ENCODE data around the gene ZMYND19.
"Not testable (repeated sequence)": the region's sequence is repeated elsewhere in the genome, so short reads cannot be mapped to it uniquely, and the experiment has no call there.

ZMYND19 gene

DNA sequence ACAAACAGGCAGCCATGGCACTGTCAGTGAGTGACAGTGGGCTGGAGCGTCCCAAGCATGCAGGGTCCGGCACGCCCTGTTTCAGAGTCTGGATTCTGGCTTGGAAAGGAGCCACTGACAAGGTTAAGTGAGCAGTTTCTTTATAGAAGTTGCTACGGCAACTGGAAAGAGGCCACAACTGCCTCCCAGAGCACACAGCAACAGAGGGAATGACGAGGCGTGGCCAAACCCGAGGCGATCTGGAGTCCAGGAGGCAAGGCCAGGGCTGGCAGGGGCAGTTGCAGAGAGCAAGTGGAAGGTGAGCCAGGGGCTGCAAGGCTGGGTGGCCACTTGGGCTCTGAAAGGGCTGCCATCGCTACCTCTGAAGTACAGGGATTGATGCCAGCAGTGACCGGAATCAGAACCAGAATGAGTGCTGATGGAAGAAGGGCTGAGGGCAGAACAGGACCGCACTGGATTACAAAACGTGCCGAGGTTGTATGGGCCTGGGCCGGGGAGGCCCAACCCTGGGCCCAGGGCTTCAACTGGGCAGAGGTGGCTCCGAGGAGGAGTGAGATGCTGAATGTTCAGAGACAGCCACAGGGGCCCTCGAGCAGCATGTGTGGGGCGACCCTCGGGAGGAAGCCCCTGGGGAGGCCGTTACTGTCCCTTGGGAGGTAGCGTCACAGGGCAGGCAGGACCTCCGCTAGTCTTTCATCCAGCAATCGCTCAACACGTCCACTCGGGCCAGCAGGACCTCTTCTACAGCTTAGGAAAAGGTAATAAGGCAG, 34.1 kb downstream of the ZMYND19 start:
- no peak for DNase-seq (ENCODE audit: low read depth)

DNA sequence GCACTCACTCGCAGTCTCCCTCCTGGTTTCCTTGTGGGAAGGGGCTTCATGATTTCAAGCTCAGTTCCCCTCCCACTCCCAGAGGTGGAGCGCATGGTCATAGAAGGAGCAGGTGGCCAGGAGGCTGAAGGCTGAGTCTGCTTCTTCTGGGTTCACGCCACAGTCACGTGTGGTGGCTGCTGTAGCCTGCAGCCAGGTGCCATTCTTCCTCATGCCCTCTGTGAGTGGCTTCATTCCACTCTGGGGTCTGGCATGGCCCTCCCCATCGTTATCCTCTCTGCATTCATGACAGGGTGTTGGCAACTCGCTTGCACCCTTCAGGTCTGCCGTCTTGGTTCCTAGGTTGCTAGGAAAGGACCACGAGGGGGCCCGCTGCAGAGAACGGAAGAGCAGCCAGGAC, 35.1 kb downstream of the ZMYND19 start:
- no peak for DNase-seq (ENCODE audit: low read depth)

DNA sequence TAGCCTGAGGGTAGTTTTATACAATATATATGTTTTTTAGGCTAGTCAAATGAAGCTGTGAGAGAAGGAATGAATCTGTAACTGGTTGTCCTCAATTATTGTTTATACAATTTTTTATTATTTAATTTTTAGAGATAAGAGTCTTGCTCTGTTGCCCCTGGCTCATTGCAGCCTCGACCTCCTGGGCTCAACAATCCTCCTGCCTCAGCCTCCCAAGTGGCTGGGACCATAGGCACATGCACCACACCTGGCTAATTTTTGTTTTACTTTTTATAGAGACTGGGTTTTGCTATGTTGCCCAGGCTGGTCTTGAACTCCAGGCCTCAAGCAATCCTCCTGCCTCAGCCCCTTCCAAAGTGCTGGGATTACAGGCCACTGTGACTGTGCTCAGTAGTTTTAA, 36.0 kb downstream of the ZMYND19 start:
- DNase-seq (ENCODE audit: low read depth): no peak

DNA sequence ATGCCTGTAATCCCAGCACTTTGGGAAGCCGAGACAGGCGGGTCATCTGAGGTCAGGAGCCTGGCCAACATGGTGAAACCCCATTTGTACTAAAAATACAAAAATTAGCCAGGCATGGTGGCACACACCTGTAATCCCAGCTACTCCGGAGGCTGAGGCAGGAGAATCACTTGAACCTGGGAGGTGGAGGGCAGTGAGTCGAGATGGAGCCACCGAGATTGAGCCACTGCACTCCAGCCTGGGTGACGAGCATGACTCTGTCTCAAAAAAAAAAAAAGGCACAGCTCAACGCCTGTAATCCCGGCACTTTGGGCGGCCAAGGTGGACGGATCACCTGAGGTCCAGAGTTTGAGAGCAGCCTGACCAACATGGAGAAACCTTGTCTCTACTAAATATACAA, 36.7 kb downstream of the ZMYND19 start:
- not testable (repeated sequence) for DNase-seq (ENCODE audit: low read depth)

DNA sequence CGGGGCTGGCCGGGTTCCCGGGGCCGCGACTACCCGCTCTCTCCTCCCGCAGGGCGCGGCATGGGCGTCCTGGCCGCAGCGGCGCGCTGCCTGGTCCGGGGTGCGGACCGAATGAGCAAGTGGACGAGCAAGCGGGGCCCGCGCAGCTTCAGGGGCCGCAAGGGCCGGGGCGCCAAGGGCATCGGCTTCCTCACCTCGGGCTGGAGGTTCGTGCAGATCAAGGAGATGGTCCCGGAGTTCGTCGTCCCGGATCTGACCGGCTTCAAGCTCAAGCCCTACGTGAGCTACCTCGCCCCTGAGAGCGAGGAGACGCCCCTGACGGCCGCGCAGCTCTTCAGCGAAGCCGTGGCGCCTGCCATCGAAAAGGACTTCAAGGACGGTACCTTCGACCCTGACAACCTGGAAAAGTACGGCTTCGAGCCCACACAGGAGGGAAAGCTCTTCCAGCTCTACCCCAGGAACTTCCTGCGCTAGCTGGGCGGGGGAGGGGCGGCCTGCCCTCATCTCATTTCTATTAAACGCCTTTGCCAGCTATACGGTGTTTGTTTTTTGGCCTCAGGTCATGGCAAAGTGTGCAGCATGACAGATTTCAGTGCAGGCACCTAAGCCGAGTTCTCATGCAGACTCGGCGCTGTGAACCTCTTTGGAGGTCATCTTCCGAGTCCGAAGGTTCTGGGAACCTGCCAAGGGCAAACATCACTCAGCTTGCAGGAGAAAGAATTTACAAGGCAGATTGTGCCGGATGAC, 38.1 kb downstream of the ZMYND19 start:
- DNase-seq (ENCODE audit: low read depth): no peak

DNA sequence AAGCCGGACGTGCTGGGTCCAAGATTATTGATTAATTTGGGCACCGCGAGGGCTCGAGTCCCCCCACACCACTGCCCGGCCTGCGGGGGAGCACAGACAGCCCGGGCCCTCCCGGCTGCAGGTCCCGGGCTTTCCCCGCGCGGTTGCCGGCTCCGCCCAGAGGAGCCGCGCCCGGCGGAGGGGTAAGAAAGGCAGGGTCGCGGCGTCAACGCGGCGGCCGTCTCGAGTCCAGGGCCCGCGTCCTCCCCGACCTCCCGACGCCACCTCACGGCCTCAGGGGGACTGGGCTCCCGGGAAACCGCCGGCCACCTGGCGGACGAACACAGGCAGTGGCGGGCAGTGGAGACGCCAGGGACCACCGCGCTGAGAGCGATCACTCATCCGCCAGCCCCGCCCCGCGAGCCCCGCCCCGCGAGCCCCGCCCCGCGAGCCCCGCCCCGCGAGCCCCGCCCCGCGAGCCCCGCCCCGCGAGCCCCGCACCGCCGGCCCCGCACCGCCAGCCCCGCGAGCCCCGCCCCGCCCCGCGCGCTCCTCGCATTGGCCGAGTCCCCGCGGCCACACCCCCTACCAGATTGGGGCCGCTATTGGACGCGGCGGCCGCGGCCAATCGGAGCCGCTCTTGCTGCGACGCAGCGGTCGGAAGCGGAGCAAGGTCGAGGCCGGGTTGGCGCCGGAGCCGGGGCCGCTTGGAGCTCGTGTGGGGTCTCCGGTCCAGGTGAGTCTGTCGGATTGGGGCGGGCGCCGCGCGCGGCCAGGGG, 38.9 kb downstream of the ZMYND19 start, which contains the start of gene MRPL41:
Gene MRPL41 (plus strand): TSS at position 616 of the 758 bp plus-strand sequence. CDS start 203 bp downstream, outside the sequence.
- peak; percentile 46 for DNase-seq (ENCODE audit: low read depth)

DNA sequence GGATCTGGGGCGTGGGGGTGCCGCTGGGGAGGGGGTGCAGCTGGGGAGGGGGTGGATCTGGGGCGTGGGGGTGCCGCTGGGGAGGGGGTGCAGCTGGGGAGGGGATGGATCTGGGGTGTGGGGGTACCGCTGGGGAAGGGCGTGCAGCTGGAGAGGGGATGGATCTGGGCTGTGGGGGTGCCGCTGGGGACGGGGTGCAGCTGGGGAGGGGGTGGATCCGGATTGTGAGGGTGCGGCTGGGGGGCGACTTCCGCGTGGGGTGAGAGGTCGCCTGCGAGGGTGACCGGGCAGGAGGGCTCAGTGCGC, 39.4 kb downstream of the ZMYND19 start:
- not testable (repeated sequence) for DNase-seq (ENCODE audit: low read depth)

DNA sequence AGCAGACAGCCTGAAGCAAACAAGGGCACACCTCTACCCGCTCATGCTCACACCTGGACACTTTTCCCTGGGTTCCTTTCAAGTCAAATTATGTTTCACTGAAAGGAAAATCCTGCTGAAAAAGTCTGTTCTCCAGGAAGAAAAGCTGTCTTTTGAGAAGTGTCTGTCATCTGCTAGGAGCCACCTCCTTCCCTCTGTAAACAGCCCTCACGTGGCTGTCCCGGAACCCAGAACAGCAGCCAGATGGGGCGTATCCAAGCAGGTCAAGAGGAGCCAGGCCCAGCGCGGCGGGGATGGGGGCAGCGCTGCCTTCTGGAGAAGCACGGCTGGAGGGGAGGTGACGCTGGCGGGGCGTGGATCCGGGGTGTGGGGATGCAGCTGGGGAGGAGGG, 40.1 kb downstream of the ZMYND19 start, which contains the start of gene PNPLA7:
Gene PNPLA7 (minus strand): TSS at position 172 of the 391 bp plus-strand sequence. CDS start 205 bp downstream, outside the sequence.
- DNase-seq (ENCODE audit: low read depth): peak; percentile 38

DNA sequence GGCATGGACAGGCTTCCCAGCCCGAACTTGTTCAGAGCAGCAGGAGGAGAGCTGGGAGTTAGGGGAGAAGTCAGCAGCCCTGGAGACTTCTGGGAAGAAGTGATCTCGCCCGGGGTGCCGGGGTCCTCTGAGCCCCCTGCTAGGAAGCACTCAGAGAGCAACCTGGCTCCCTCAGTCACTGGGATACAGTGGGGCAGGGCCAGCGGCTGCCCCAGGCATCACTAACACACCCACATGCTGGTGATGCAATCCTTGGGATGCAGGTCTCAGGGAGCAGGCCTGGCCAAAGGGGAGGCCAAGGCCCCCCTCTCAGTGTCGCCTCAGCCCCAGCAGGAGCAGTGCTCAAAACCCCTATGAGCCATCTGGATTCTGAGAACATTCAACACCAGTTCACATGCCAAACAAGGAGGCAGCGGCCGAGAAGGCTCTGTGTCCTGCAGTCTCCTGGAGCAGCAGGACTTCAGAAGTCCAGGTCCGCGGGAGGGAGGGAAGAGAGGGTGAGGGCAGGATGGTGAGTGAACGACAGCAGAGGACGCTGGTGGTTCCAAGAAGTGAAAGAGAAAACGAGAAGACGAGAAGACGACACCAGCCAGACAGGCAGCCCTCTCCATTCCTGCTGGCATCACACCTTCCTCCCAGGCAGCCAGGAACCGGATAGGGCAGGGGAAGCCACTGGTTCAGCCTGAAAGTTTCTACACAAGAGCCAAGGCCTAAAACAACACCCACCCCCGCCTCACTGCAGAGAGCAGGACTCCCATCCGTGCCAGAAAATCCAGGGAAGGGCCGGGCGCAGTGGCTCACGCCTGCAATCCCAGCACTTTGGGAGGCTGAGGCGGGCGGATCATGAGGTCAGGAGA, 42.4 kb downstream of the ZMYND19 start:
- no peak for DNase-seq (ENCODE audit: low read depth)

DNA sequence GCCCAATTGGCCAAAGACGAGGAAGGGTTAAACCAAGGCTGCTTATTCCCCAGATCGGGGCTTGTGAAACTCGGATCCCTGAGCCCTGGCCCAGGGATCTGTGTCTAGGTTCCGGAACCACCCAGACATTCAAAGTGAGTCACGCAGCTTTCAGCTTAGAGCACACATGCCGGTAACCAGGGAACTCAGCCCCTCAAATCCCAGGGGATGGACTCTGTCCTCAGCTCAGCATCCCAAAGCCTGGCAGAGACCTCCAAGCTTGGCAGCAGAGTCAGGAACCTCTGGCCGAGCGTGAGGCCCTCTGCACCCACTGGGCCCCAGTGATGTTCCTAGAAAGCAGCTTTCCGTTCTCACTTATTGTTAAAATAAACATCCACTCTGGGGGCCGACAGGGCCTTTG, 45.2 kb downstream of the ZMYND19 start:
- DNase-seq (ENCODE audit: low read depth): no peak

DNA sequence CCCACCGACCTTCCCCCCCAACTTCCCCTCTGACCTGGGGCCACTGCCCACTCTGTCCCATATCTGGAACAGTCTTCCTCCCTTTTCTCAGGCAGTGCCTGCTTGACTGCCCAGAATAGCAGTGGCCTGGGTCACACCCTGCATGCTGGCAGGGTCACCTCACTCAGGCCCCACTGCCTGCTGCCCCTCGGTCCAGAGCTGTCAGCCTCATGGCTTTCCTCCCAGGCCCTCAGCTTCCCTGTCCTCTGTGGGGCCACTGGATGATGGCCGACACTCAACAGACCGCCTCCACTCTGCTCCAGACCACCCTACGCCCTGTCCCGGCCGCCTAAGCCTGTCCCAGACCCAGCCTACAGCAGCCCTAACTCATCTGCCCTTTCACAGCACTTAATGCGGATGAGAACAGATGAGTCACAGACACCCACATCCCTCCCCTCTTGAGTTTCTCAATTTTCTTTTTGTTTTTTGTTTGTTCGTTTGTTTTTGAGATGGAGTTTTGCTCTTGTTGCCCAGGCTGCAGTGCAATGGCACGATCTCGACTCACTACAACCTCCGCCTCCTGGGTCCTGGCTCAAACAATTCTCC, 46.0 kb downstream of the ZMYND19 start:
- no peak for DNase-seq (ENCODE audit: low read depth)

DNA sequence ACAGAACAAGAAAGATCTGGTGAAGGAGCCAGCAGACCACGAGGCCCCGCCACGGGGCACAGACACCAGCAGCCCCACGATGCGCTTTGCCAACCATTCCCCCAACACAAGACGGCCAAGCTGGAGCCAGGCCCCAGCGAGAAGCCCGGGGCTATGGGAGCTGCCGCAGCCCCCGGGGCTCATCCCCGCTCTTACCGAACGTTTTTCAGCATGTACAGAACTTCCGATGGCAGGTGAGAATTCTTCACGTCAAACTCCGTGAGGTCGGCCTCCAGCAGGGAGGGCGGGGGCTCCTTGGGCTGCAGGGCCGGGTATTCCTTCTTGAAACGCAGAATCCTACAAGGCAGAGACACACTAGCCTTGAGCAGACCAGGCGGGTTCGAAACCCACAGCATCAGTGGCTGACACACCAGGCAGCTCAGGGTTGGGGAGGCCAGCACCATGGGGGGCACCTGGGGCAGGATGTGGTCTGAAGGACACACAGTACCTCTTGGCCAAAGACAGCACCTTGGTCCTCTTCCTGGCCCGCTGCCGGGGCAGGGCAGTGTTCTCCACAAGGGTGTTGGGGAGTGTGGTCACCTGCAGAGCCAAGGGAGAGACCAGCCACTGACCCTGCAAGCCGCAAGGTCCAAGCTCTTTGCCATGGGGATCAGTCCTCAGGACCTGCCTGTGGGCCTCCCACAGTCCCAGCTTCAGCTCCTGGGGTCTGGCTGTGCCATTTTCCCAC, 46.9 kb downstream of the ZMYND19 start:
- DNase-seq (ENCODE audit: low read depth): no peak

DNA sequence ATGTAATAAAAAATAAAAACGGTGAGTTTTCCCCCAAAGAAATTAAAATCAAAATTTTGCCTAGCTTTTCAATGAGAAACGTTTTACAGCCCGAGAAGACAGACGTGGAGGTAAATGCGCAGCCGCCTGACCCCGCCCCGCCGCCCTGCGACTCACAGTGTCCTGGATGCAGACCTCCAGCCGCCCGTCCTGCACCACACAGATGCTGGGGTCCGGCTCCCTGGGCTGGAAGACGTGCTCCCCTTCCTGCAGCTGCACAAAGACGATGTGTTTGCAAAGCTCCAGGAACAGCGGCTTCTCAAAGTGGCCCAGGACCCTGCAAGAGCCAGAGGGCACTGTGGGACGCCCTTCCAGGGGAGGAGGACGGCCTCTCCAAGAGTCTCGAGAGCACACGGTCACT, 47.8 kb downstream of the ZMYND19 start:
- no peak for DNase-seq (ENCODE audit: low read depth)

DNA sequence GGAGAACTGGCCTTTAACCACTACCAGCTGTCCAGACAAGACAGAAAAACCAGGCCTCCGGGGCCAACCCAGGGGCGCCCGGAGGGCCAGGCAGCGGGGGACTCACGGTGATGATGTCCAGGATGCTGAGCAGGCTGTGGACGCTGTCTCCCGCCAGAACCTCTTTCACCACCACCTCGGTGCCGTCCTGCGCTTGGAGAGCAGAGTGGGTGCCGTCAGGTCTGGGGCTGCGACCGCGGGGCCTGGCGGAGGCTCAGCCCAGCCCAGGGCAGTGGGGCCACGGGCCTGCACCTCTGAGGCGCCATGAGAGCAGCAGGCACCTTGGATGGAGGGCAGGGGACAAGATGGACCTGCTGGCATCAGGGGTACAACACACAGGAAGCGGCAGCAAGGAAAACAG, 49.8 kb downstream of the ZMYND19 start:
- no peak for DNase-seq (ENCODE audit: low read depth)

DNA sequence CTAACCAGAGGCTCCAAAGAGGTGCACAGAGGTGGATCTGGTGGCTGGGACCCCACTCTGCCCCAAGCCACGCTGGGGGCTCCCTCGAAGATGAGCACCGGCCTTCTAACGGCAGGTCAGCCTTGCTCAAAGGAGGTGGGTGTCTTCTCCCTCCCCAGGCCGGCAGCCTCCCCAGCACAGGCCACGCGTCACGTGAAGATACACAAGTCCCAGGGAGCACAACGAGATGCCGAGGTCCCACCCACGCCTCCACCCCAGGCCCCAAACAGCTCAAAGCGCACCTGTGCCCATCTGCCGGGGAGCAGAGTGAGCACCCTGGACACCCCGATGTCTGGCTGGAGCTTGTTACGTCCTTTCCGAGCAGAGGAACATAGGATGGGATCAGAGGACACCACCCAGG, 52.3 kb downstream of the ZMYND19 start:
- no peak for DNase-seq (ENCODE audit: low read depth)

DNA sequence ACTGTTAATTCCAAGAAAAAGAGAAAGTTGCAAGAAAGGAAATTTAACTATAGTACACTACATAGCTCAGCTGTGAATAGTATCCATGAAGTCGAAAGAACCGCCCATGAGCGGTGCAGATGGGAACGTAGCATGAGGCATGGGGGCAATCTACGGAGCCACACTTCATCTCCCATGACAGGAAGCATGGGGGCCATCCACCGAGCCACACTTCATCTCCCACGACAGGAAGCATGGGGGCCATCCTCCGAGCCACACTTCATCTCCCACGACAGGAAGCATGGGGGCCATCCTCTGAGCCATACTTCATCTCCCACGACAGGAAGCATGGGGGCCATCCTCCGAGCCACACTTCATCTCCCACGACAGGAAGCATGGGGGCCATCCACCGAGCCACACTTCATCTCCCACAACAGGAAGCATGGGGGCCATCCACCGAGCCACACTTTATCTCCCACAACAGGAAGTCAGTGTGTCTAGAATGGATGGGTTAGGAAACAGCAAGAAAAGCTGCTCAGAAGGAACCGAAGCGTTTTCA, 53.6 kb downstream of the ZMYND19 start:
- DNase-seq (ENCODE audit: low read depth): not testable (repeated sequence)

DNA sequence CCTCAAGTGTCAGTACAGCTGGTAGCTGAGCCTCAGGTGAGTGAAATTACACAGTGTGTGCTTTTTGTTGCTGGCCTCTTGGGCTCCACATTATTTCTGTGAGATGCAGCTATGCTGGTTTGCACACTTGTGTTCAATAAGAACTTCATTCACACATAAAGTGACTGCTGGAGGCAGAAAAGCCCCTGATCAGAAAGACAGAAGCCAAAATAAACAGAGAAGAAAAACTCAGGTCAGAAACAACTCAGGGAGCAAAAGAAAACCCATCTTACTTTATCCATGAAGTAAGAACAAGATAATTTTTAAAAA, 55.2 kb downstream of the ZMYND19 start:
- no peak for DNase-seq (ENCODE audit: low read depth)

DNA sequence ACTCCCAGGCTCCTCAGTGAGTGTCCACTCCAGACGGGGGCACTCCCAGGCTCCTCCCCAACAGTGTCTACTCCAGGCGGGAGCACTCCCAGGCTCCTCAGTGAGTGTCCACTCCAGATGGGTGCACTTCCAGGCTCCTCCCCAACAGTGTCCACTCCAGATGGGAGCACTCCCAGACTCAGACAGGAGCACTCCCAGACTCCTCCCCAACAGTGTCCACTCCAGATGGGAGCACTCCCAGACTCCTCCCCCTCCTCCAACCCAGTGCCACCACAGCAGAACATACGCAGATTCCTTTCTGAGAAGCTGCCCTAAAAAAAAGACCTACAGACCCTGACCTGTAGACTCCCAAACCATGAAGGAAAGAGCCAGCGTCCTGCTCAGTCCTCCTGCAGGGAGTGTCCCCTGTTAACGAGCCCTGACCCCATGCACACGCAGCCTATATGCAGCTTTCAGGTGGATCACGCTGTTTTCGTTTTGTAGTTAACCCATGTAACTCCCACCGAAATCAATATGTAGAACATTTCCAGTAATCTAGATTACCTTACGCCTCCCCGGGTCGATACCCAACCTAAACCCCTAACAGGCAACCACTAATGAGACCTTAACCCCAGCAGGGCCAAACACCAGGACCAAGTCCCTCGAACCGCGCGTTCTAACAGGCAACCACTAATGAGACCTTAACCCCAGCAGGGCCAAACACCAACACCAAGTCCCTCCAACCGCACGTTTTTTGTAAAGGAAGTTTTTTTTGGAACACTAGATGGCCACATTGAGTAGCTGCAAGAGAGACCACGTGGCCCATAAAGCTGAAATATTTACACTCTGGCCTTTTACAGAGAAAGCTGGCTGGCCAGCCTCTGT, 55.8 kb downstream of the ZMYND19 start:
- DNase-seq (ENCODE audit: low read depth): peak; percentile 51

DNA sequence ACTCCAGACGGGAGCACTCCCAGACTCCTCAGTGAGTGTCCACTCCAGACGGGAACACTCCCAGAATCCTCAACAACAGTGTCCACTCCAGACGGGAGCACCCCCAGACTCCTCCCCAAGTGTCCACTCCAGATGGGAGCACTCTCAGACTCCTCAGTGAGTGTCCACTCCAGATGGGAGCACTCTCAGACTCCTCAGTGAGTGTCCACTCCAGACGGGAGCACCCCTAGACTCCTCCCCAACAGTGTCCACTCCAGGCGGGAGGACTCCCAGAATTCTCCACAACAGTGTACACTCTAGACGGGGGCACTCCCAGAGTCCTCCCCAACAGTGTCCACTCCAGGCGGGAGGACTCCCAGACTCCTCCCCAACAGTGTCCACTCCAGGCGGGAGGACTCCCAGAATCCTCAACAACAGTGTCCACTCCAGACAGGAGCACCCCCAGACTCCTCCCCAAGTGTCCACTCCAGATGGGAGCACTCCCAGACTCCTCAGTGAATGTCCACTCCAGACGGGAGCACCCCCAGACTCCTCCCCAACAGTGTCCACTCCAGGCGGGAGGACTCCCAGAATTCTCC, 57.3 kb downstream of the ZMYND19 start:
- not testable (repeated sequence) for DNase-seq (ENCODE audit: low read depth)
